22Rv1 (cell line): ENCODE measurements around the gene CTDSPL.

ENCODE experiments used
- H3K27ac ChIP-seq: fragments of 450-650 bp; 2 replicates; pipeline ENCODE4 v1.5.1; 2017
- CTCF ChIP-seq: fragments of 450-650 bp; IDR thresholded peaks from 2 replicates; pipeline ENCODE4 v1.5.1; 2017; ENCODE audit warnings: mild to moderate bottlenecking
- ZFX ChIP-seq: fragments of 450-650 bp; IDR thresholded peaks from 2 replicates; pipeline ENCODE4 v1.6.1; 2017; ENCODE audit warnings: antibody characterized with exemption, borderline replicate concordance

Gene CTDSPL

GRCh38 chr3:37997791-37998370 is 136.2 kb downstream of the CTDSPL start:
- TF ChIP-seq ZFX (no peak), CTCF (no peak)
- H3K27ac ChIP-seq = no peak overlapping the region

GRCh38 chr3:37999836-38000235 is 138.2 kb downstream of the CTDSPL start:
- no peak for TF ChIP-seq ZFX
- no peak for TF ChIP-seq CTCF
- H3K27ac ChIP-seq = no peak overlapping the region

- H3K27ac ChIP-seq = no peak overlapping the region
- TF ChIP-seq ZFX = no peak
- no peak for TF ChIP-seq CTCF
Measured at GRCh38 chr3:38000242-38000916, 138.7 kb downstream of the CTDSPL start.

GRCh38 chr3:38000965-38001455 is 139.3 kb downstream of the CTDSPL start:
- TF ChIP-seq ZFX (no peak), CTCF (no peak)
- peak overlapping the region; percentile 44; the same call in 1 of the 2 replicates for H3K27ac ChIP-seq

GRCh38 chr3:38001456-38002081 is 139.9 kb downstream of the CTDSPL start:
- no peak for TF ChIP-seq ZFX
- peak; percentile 87 for TF ChIP-seq CTCF
- H3K27ac ChIP-seq = peak overlapping the region; percentile 44; the same call in 1 of the 2 replicates

- TF ChIP-seq CTCF (no peak), ZFX (no peak)
- no peak overlapping the region for H3K27ac ChIP-seq
Measured at GRCh38 chr3:38002291-38002876, 140.7 kb downstream of the CTDSPL start.
